ENCODE measurements around the gene TEDC2. TPM values are rescaled to one million over a fixed set of nuclear protein-coding genes. Genes with fewer than 3 reads are reported as not detected.
A peak's percentile ranks its signal among the peaks of the same experiment; 100 is the strongest.

TEDC2 gene
- total RNA-seq, 3 donors from 2014 or later = 0.98 to 1.0 TPM; not detected in 1

DNA sequence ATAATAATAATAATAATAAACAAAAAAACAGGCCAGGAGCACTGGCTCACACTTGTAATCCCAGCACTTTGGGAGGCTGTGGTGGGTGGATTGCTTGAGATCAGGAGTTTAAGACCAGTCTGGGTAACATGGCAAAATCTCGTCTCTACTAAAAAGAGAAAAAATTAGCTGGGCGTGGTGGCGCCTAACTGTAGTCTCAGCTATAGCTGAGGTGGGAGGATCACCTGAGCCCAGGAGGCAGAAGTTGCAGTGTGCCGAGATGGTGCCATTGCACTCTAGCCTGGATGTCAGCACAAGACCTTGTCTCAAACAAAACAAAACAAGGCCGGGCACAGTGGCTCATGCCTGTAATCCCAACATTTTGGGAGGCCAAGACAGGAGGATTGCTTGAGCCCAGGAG, 35.1 kb downstream of the TEDC2 start:
- H3K27ac ChIP-seq = no peak overlapping the region

GRCh38 chr16:2496223-2497115, 36.6 kb downstream of the TEDC2 start:
- Histone ChIP-seq H3K4me3 (peak overlapping the region in 2 of 3 donors; percentile 2 to 11), H3K27ac (peak overlapping the region; percentile 52 to 70), H3K4me1 (peaks cover 16 to 24% of the 10 kb centered on the region in 2 donors), H3K36me3 (no peaks in the 10 kb centered on the region), H3K27me3 (no peaks in the 10 kb centered on the region), H3K9me3 (no peaks in the 10 kb centered on the region)
- TF ChIP-seq POLR2AphosphoS5 (IDR thresholded peaks at IDR 0.05) = peak in 2 of 3 donors; percentile 30 to 33
- TF ChIP-seq, protein P1, sequence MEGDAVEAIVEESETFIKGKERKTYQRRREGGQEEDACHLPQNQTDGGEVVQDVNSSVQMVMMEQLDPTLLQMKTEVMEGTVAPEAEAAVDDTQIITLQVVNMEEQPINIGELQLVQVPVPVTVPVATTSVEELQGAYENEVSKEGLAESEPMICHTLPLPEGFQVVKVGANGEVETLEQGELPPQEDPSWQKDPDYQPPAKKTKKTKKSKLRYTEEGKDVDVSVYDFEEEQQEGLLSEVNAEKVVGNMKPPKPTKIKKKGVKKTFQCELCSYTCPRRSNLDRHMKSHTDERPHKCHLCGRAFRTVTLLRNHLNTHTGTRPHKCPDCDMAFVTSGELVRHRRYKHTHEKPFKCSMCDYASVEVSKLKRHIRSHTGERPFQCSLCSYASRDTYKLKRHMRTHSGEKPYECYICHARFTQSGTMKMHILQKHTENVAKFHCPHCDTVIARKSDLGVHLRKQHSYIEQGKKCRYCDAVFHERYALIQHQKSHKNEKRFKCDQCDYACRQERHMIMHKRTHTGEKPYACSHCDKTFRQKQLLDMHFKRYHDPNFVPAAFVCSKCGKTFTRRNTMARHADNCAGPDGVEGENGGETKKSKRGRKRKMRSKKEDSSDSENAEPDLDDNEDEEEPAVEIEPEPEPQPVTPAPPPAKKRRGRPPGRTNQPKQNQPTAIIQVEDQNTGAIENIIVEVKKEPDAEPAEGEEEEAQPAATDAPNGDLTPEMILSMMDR (IDR thresholded peaks at IDR 0.05) = no peak
- peak; percentile 74 to 88 for DNase-seq (ENCODE audit: low spot score in 2 of 2)
- intact Hi-C loops (cut with DNase I; ENCODE audit: low total_unique reads) = no loop called here

More for the DNA sequence above, 35.1 kb downstream of the TEDC2 start:
- DNase-seq (ENCODE audit: low spot score in 2 of 2) = no peak
- Histone ChIP-seq H3K4me3 (no peak overlapping the region), H3K4me1 (peaks cover 16 to 24% of the 10 kb centered on the region in 2 donors), H3K27me3 (no peaks in the 10 kb centered on the region), H3K36me3 (no peaks in the 10 kb centered on the region), H3K9me3 (no peaks in the 10 kb centered on the region)
- TF ChIP-seq, protein P1 (IDR thresholded peaks at IDR 0.05) = no peak
- TF ChIP-seq POLR2A (IDR thresholded peaks at IDR 0.05) = no peak
- TF ChIP-seq POLR2AphosphoS5 (IDR thresholded peaks at IDR 0.05) = no peak
- intact Hi-C loops (cut with DNase I; ENCODE audit: low total_unique reads) = no loop called here

GRCh38 chr16:2497116-2497630, 37.3 kb downstream of the TEDC2 start:
- Histone ChIP-seq H3K4me1 (peaks cover 16 to 24% of the 10 kb centered on the region in 2 donors), H3K27me3 (no peaks in the 10 kb centered on the region), H3K9me3 (no peaks in the 10 kb centered on the region), H3K4me3 (peak overlapping the region in 2 of 3 donors; percentile 17 to 27), H3K36me3 (no peaks in the 10 kb centered on the region), H3K27ac (peak overlapping the region; percentile 52 to 70)
- DNase-seq (ENCODE audit: low spot score in 2 of 2) = no peak
- intact Hi-C loops (cut with DNase I; ENCODE audit: low total_unique reads) = no loop called here
- TF ChIP-seq, protein P1 (IDR thresholded peaks at IDR 0.05) = no peak
- peak in 2 of 3 donors; percentile 16 to 18 for TF ChIP-seq POLR2AphosphoS5 (IDR thresholded peaks at IDR 0.05)
- no peak for TF ChIP-seq POLR2A (IDR thresholded peaks at IDR 0.05)

- Histone ChIP-seq H3K27me3 (no peaks in the 10 kb centered on the region), H3K9me3 (no peaks in the 10 kb centered on the region), H3K4me3 (peak overlapping the region in 2 of 3 donors; percentile 6 to 17), H3K27ac (peak overlapping the region; percentile 52 to 70), H3K4me1 (peaks cover 16 to 28% of the 10 kb centered on the region in 2 donors), H3K36me3 (no peaks in the 10 kb centered on the region)
- no peak for DNase-seq (ENCODE audit: low spot score in 2 of 2)
- intact Hi-C loops (cut with DNase I; ENCODE audit: low total_unique reads) = no loop called here
- TF ChIP-seq POLR2A (IDR thresholded peaks at IDR 0.05) (no peak), POLR2AphosphoS5 (IDR thresholded peaks at IDR 0.05) (no peak)
- TF ChIP-seq, protein P1 (IDR thresholded peaks at IDR 0.05) = no peak
Measured at GRCh38 chr16:2497695-2498484, 38.0 kb downstream of the TEDC2 start.
